ENCODE results near the gene TMEM108.

Gene TMEM108

DNA sequence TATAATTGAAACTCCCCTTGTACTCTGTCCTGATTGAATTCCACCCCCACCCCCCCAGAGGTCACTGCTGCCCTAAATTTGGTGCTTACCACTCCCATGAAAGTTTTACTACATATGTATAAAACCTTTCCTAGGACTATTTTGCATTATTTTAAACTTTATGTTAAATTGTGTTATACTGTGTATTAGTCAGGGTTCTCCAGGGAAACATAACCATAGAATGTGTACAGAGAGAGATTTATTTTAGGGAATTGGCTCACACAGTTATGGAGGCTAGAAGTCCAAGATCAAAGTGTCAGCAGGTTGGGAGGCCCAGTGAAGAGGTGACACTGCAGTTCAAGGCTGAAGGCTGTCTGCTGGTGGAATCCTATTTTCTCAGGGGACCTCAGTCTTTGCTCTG lies 390.9 kb downstream of the TMEM108 start:
- no peak for DNase-seq

DNA sequence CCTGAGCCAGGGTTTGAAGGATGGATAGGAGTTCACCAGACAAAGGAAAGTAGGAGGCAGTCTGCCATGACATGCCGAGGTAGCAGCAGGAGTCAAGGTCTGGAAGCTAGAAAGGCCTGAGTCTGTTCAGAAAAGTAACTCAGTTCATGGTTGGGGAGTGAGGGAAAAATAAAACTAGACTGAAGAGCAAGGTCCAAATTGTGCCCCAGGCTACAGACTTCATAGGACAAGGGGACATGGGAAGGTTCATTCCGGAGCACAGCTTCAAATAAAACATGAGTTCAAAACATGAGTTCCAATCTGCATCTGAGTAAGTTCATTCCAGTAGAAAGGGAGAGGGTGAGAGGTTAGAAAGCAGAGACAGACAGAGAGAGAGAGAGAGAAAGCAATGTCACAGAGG lies 401.4 kb downstream of the TMEM108 start:
- no peak for DNase-seq

DNA sequence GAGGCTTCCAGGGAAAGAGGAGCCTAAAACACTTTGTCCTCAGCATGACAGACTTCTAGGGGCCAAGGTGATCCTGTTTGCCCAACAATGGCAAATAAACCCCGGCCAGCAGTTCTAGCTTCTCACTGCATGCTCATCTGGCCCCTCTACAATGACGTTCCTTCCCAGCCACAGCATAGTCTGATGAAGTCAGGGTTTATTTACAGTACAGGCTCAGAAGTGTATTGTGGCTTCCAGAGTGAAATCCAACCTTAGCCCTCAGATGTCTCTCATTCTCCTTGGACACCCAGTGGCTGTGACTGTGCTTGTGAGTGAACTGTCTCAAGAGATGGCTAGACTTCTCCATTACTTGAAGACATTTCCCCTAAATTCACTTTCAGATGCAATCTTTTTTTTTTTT lies 402.5 kb downstream of the TMEM108 start:
- DNase-seq: no peak

DNA sequence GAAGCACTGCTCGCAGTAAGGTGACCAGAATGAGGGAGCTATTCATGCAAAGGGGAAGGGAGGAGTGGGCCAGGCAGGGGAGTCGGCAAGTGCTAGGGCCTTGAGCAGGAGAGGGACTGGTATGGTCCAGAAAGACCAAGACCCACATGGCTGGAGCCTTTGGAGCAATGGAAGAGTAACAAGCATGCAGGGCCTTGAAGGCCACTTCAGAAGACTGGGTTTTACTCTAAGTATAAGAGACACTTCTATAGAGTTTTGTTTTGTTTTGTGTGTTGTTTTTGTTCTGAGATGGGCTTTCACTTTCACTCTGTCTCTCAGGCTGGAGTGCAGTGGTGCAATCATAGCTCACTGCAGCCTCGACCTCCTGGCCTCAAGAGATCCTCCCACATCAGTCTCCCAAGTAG lies 403.7 kb downstream of the TMEM108 start:
- peak; percentile 1 for DNase-seq

DNA sequence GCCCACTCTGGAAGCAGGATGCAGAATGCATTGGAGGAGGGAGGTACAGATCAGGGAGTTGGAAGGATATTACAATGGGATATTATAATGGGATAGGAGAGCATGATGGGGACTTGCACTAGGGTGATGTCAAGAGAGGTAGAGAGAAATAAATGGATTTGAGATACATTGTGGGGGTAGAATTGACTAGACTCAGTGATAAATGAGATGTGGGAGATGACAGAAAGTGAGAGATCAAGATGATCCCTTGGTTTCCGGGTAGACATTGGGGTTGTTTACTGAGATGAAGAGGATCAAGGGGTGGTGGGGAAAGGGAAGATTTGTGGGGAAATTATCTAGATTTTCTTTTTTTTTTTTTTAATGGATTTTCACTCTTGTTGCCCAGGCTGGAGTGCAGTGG lies 404.3 kb downstream of the TMEM108 start:
- no peak for DNase-seq

DNA sequence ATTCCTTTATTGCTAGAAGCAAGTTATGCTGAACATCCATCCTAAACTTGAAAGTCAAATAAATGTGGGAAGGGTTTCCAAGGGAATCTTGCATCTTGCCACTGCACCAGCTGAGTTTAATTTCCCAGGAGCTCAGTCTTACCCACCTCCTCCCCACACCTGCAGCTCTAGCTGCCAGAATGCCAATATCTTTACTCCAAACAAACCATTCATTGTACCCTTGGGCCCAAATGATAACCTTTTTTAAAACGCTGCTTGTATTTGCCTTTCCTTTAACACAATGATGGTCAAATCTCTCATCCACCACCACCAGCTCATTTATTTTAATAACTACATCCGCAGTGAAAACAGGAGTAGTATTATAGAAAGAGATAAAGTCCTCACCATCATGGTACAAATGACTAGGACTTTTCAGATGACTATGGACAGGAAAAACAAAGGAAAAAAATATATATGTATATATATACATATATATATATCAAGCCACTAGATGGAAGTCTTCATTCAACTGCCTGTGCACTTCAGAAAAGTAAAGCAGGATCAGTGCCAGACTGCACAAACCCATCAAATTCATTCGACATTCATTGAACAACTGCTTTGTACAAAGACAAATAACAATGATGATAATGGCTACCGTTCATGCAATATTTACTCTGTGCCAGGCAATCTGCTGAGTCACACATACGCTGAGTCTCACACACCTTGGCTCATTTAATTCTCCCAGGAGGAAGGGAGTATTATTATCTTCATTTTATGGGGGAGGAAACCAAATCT lies 405.6 kb downstream of the TMEM108 start:
- no peak for DNase-seq

DNA sequence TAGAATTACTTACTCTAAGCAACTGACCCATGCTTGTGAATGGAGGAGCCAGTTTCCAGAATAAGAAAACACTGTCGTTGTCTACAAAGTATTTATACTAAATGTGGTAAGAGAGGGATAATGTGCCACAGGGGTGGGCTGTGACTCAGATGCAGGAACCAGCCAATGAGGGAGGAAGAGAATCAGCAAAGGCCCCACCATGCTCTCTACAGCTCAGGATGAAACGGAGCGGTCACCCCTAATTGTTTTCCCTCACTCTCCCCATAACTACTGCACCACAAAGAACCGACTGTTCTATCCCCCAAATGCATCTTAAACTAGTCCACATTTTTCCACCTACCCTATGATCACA lies 406.2 kb downstream of the TMEM108 start:
- no peak for DNase-seq

DNA sequence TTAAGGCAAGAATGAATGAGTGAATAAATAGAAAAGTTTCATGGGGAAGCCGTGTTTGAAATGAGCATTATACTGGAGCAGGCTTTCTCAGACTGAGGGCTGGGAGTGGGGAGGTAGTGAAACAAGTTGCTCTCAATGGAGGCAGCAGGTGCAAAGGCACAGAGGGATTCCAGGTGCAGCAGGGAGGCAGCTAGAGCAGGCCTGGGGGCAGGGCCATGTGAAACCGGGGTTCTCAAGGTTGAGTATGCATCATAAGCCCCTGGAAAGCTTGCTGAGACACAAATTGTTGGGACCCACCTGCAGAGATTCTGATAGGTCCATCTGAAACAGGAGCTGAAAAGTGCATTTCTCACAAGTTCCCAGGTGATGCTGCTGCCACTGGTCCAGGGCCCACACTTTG lies 406.9 kb downstream of the TMEM108 start:
- no peak for DNase-seq

Data from activated T-cell treated with anti-CD3 and anti-CD28 coated beads for 4 hours (primary cell).